ENCODE measurements around the gene ADSS1. TPM values are rescaled to one million over a fixed set of nuclear protein-coding genes. Genes with fewer than 3 reads are reported as not detected.
A peak's percentile ranks its signal among the peaks of the same experiment; 100 is the strongest.

Gene ADSS1
- total RNA-seq, 1 donor from 2014 or later, result 215 TPM

DNA sequence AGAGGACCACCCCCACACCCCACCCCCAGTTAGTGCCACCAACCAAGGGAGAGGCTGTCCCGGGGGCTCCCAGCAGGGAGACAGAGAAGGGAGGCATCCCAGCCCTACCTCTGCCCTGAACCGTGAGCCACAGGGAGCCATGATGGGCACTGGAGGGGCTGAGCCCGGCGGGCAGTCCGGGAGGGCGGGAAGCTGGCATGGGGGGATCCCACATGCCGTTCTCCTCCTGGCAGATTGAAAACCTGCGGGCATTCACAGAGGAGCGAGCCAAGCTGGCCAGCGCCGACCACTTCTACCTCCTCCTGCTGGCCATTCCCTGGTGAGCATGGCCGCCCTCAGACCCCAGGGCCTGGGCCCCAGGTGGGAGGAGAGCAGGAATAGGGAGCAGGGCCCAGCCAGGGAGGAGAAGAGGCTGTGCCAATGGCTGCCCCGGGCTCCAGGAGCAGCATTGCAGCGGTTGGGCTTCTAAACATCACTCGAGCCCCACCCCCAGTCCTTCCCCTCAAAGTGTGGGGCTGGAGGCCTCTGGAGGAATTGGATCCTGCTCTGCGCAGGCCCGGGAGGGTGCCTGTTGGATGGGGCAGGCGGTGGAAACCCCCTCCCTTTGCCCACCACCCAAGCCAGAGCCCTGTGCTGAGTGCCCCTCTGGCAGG, 14.5 kb upstream of the ADSS1 start:
- ATAC-seq (ENCODE audit: poor library complexity) (peak; percentile 20), DNase-seq (no peak)
- intact Hi-C loops (cut with DNase I), result loop anchor here (2.0 kb wide), 1 partner anchor 59 kb away; no protein-coding TSS in a partner anchor

DNA sequence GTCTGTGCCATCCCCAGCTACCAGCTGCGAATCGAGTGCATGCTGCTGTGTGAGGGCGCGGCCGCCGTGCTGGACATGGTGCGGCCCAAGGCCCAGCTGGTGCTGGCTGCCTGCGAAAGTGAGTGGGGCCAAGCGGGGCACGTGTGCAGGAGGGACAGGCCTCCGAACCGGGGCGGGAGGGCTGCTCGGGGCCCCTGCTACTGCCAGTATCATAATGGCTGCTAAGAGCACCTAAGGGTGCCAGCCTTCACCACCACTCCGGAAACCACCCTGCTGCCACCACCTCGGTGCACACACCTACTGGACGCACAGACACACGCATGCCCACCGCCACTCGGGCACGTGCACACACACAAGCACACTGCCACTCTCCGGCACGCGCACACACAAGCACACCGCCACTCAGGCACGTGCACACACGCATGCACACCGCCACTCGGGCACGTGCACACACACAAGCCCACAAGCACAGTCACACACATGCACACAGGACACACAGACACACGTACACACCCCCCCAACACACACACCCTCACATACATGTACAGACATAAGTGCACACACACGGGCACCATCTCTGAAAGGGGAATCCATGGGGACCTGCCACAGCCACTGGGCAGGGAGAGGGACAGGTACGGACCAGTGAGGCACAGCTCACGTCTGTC, 13.8 kb upstream of the ADSS1 start:
- ATAC-seq (ENCODE audit: poor library complexity) (no peak), DNase-seq (no peak)
- intact Hi-C loops (cut with DNase I), result no loop called here

DNA sequence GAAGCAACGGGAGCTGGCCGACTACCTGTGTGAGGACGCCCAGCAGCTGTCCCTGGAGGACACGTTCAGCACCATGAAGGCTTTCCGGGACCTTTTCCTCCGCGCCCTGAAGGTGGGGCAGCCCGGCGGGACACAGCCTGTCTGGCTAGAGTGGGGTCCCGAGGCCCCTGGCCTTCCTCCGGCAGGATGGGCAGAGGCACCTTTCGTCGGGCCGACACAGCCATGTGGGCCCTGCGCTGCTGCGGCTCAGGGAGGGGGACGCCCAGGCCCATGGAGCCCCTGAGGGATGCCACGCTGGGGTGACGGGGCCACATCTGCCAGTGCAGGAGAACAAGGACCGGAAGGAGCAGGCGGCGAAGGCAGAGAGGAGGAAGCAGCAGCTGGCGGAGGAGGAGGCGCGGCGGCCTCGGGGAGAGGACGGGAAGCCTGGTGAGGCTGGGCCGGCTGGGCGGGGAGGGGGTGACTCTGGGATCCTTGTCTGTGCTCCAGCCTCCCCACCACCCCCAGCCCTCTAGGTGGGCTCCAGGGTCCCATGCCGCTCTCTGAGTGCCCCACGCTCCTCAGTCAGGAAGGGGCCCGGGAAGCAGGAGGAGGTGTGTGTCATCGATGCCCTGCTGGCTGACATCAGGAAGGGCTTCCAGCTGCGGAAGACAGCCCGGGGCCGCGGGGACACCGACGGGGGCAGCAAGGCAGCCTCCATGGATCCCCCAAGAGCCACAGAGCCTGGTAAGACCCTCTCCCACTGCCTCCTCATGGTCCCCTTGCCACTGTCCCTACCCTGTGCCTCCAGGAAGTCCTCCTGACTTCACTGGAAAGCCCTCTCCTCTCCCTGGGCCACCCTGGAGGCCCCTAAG, 10.9 kb upstream of the ADSS1 start:
- ATAC-seq (ENCODE audit: poor library complexity) (no peak), DNase-seq (no peak)
- intact Hi-C loops (cut with DNase I), result no loop called here

DNA sequence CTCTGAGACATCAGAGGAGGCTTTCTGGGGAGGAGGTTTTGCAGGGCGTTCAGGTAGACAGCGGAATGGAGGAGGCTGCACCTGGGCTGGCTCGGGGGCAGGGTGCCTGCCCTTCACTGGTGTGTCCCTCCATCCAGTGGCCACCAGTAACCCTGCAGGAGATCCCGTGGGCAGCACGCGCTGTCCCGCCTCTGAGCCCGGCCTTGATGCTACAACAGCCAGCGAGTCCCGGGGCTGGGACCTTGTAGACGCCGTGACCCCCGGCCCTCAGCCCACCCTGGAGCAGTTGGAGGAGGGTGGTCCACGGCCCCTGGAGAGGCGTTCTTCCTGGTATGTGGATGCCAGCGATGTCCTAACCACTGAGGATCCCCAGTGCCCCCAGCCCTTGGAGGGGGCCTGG, 10.0 kb upstream of the ADSS1 start:
- DNase-seq (no peak), ATAC-seq (ENCODE audit: poor library complexity) (no peak)
- intact Hi-C loops (cut with DNase I), result no loop called here

DNA sequence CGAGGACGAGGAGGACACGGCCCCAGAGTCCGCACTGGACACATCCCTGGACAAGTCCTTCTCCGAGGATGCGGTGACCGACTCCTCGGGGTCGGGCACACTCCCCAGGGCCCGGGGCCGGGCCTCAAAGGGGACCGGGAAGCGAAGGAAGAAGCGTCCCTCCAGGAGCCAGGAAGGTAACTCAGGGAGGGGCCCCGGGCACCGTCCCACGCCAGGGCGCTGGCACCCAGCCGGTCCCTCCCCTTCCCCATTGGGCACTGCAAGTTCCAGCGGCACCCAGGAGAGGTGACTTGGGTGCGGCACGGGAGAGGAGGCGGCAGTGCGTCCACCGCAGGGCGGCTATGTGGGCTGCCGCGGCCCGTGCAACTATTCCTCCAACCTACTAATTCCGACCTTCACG, 9.3 kb upstream of the ADSS1 start:
- intact Hi-C loops (cut with DNase I), result no loop called here
- DNase-seq (no peak), ATAC-seq (ENCODE audit: poor library complexity) (no peak)

DNA sequence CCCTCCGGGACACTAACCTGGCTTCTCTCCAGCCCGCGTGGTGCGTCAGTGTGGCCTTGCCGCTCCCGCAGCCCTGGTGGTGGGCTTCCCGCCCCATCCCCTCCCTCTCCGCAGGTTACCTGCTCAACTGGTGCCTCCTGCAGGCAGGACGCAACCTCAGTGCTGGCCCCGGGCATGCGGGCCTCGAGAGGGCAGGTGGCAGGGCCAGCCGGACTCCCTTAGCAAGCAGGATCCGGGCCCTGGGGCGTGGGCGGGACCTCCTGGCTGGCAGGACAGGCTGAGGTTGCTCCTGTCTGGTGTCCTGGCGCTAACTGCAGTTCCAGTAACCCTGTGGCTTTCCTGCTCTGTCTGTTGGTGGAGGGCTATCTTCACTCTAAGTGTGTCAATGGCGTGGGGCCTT, 8.6 kb upstream of the ADSS1 start:
- intact Hi-C loops (cut with DNase I), result no loop called here
- no peak for ATAC-seq (ENCODE audit: poor library complexity)

DNA sequence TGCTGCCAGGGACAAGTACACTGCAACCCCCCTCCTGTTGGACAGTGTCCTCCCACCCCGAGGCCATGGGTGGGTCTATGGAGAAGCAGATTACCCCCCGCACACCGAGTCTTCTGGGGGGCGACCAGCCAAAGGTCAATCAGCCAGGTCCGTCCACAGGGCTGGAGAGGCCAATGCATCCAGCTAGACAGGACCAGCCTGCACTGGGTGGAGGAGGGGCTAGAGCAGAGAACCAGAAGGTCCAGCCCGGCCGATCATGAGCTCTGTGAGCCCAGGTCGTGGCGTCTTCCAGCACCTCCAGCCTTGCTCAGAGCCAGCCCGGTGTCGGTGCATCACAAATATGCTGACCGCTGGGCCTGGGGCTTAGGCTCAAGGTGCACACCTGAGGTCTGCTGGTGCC, 8.2 kb upstream of the ADSS1 start:
- DNase-seq (no peak), ATAC-seq (ENCODE audit: poor library complexity) (no peak)
- intact Hi-C loops (cut with DNase I), result no loop called here

More for the DNA sequence above, 8.6 kb upstream of the ADSS1 start:
- DNase-seq, result no peak

DNA sequence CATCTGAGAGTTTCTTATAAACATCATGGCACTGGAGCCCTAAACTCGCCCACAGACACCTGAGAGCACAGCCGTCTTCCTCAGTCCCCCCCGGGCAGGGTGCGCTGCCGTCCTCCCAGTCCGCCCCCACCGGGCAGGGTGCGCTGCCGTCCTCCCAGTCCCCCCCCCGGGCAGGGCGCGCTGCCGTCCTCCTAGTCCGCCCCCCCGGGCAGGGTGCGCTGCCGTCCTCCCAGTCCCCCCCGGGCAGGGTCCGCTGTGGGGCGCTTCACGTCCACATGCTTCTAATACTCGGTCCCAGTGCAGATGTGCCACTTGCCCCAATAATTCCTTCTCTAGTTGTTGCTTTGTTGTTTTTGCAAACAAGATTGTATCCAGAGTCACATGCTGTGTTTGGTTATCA, 6.9 kb upstream of the ADSS1 start:
- no peak for DNase-seq
- no peak for ATAC-seq (ENCODE audit: poor library complexity)
- intact Hi-C loops (cut with DNase I), result no loop called here

DNA sequence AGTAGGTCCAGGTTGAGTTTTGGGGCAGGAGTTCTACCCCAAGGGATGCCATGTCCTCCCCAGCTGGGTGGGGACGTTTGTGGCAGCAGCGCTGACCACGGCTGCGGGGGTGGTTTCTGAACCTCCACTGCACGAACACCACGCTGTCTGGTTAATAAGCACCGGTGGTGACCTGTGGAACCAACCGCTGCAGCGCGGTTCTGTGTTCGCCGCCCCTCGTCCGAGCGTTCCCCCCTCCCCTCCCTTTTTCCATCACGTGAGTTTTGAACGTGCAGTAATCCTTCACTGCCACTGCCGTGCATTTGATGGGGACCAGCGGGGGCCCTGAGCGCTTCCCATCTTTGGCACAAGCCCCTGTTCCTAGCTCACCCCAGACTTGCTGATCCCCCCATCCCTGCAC, 6.4 kb upstream of the ADSS1 start:
- ATAC-seq (ENCODE audit: poor library complexity) (peak; percentile 7), DNase-seq (no peak)
- intact Hi-C loops (cut with DNase I), result no loop called here

DNA sequence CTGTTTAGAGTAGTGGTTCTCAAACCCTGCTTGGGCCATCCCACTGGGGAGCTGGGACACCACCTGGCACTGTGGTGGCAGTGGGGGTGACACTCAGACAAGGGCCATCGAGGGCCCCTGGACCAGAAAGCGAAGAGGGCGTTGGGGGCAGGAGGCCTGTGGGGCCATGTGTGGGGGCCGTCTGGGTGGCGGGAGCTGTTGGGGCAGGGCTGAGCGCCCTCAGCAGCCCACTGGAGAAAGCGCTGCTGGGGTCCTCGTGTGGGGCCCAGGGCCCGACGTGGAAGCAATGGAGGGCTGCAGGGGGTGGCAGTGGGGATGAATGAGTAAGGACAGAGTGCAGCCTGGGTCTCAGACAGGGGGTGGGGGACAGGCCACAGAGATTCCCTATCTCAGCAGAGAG, 5.9 kb upstream of the ADSS1 start:
- ATAC-seq (ENCODE audit: poor library complexity), result no peak
- intact Hi-C loops (cut with DNase I), result no loop called here
- DNase-seq, result no peak

DNA sequence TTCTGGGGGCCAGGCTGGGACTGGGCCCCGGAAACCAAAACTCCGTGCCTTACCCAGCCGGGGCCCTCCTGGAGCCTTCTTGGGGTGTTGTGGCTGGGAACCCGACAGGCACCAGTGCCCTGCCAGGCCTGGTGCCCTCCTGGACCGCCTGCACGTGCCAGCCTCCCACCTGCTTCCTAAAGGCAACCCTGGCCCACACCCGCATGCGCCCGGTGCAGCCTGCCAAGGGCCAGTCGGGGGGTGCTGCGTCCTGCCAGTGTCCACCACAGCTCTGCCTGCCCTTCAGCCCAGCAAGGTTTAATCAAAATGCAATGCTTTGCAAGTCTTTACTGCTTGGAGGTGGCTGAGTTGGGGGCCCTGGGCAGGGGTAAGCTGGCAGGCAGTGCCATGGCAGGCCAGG, 5.2 kb upstream of the ADSS1 start:
- intact Hi-C loops (cut with DNase I), result no loop called here
- DNase-seq (no peak), ATAC-seq (ENCODE audit: poor library complexity) (no peak)

DNA sequence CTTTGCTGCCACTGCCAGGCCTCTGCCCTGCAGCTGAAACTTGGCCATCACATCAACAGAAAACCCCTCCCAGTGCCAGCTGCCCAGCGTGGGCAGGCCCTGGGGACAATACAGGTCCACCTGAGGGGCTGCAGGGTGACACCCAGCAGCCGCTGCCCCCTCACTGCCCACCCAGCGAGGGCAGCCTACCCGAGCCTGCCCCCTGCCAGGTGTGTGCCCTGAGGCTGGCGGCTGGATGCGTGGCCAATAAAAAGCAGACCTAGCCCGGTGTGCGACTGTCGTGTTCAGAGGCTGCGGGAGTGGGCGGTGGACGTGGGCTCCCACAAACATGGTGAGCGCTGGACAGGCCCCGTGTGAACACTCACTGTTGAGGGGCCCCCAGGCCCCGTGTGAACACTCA, 4.7 kb upstream of the ADSS1 start:
- intact Hi-C loops (cut with DNase I), result no loop called here

DNA sequence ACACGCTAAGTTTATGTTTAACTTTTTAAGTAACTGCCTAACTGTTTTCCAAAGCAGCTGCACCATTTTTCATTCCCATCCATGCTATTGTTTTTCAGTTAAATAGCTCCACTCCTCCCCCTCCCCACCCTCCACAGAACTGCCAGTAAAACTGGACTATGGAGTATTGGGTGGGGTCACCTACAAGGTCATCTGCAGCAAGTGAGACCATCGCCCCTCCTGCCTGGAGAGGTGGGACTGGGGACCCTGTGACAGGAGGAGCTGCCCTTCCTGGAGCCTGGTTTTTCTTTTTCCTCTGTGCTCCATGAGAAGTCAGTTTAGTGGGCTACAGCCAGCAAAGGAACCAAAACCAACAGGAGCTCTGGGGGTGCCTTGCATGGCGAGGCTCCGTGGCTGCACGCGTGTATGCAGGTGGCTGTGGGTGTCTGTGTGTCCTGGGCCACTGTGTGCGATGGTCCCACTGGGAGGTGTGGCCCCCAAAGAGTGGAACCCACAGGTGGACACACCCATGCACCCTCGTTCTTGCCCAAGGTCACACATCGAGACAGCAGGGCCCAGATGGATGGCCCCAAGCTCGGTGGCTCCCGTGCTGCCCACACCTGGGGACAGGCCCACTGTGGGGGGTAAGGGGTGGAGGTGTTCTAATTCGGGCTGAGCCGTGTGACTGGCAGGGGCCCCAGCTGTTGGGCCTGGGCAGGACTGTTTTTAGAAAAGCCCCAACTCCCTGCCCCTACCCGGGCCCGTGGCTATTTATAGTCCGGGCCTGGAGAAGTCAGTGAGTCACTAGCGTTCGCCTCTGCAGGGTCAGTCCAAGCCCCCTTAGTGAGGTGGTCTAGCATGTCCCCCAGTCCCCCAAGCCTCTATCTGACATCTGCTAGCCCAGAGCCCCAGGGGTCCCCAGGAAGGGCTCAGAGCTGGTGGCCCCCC, 2.3 kb upstream of the ADSS1 start:
- intact Hi-C loops (cut with DNase I), result no loop called here
- DNase-seq (peak; percentile 83), ATAC-seq (ENCODE audit: poor library complexity) (peak; percentile 37)

More for the DNA sequence above, 4.7 kb upstream of the ADSS1 start:
- ATAC-seq (ENCODE audit: poor library complexity) (no peak), DNase-seq (no peak)

DNA sequence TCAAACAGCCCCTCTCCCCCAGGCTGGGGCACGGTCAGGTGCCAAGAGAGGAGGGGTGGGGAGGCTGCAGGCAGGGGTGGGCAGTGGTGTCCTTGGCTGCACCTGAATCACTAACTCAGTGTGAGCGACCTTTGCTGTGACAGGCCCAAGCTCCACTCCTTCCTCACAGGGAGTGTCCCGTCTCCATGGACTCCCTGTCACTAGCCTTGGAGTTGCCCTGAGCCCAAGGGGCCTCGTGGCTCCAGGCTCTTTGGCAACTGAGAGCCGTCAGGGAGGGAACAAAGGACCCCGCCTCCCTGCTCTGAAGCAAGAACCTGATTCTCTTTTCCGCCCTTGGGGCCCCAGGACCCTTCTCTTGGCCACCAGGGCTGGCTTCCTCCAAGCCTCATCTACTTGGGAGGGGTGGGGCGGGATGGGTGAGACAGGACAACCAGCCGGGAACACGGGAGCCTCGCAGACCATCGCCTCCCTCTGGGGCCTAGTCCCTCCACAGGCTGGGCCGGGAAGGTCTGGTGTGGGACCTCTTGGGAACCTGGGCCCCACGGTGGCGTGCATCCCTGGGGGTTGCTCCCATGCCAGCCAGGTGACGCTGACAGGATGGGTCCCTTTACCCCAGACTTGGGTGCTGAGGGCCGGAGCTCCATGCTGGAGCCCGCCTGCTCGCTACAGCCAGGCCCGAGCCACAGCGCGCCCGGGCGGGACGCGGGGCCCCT, 935 bp upstream of the ADSS1 start:
- intact Hi-C loops (cut with DNase I), result no loop called here
- ATAC-seq (ENCODE audit: poor library complexity), result no peak
- no peak for DNase-seq

DNA sequence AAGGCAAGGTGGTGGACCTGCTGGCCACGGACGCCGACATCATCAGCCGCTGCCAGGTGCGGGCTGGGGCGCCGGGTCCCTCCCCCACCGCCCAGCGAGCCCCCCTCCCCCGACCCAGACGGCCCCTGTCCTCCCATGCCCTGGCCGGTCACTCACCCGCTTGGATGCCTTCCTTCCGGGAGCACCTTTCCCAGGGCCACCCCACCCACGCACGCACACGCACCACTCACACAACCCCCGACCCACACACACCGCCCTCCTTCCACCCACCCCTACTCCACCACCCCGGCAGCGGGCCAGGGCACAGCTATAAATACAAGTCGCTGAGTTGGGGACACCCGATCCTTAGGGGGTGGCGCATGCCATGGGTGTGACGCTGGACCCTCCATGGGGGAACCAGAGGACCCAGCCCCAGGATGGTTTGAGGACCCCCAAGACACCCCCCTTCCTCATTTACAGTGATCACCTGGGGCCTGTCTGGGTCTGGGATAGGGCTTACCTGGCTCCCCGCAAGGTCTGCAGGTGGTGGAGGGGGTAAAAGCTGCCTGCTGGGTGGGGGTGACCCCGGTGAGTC, 465 bp downstream of the ADSS1 start:
- intact Hi-C loops (cut with DNase I), result no loop called here
- ATAC-seq (ENCODE audit: poor library complexity), result peak; percentile 44

DNA sequence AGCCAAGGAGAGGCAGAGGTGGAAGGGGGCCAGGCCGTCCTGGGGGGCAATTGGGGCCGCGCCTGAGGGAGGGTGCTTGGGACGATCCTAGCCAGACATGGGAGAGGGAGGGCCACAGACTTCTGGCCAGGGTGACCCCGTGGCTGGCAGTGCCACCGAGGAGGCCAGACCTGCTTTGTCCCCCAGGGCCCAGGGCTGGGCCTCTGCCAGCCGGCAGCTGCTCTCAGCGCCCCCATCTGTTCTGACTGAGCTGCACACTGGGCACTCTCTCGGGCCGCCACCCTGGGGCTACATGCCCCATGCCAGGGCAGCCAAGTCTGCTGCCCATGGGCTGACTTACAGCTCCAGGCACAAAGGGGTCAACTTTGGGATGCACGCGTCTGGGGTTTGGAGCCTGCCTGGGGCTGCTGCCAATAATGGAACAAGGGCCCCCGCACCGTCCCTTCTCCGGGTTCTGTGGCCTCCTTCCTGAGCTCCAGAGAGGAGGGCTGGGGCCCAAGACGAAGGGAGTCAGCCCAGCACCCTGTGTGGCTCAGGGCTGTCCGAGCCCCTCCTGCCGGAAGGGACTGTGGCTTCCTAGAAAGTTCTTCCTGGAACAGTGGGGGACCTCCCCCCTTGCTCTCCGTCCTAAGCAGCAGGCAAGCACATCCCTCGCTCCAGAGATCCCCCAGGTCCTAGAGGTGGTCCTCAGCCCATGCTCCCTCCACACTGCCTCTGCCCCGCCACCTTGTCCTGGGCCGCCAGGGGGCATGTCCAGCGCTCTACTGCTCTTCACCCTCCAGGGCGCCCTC, 1.1 kb downstream of the ADSS1 start:
- DNase-seq (peak; percentile 78), ATAC-seq (ENCODE audit: poor library complexity) (peak; percentile 50)
- intact Hi-C loops (cut with DNase I), result no loop called here

More for the DNA sequence above, 465 bp downstream of the ADSS1 start:
- peak; percentile 87 for DNase-seq

Data from Right ventricle myocardium superior (tissue), 1 donor.